Measurements from ENCODE around the gene EPHB1.
"Not testable (repeated sequence)": the region's sequence is repeated elsewhere in the genome, so short reads cannot be mapped to it uniquely, and the experiment has no call there.

Gene EPHB1

DNA sequence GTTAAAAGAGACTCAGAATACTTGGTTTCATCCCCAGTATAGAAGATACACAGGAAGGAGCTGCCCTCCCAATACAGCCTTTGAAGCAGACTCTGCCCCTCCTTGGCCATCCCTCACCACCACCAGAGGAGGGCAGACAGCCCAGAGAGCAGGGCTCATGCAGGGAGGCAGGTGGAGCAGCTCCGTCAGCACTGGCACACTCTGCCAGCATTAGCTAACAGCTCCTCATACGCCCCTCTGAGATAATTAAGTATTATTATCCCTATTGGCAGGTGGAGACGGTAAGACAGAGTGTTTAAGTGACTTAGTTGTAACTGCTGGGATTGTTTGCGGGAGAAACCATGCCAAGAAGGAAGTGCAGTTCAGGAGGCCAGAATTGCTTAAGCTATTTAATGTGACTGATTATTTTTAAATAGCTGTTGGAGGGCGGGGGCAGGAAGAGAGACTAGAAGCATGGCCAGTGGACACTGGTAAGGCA is 434.0 kb downstream of the EPHB1 start:
- DNase-seq: no peak

DNA sequence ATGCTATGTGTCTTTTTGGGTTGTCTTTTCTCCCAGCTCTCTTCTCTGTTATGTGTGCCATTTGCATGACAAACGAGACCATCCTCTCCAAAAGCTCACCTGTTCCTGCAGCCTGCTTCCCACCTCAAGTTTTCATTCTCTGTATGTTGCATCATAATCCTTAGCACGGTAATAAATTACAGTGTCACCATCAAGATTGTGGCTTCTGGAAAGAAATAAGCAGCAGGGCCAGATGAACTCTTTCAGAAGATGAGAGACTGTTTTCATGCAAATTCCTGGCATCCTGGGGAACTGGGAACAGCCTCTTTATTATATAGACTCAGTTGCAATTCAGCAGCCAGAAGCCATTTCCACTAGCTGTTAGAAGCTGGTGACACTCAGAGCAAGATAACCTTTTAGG is 436.7 kb downstream of the EPHB1 start:
- no peak for DNase-seq

DNA sequence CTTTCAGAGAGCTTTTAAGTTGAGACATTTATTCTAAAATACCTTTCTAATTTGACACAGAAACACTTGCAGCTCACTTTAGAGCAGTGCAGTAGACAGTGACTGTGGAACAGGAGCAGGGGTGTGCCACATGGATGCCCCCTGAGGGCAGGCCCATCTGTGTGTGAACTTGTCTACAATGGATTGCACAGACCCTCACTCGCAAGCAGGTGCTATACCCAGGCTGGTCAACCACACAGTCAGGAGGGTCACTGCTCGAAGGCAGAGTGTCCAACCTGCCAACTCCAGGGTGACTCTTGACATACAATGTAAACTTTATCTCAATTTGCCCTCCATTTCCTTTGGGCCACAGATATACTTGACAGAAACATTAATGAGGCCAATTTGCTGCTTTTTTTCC is 437.2 kb downstream of the EPHB1 start:
- DNase-seq: no peak

DNA sequence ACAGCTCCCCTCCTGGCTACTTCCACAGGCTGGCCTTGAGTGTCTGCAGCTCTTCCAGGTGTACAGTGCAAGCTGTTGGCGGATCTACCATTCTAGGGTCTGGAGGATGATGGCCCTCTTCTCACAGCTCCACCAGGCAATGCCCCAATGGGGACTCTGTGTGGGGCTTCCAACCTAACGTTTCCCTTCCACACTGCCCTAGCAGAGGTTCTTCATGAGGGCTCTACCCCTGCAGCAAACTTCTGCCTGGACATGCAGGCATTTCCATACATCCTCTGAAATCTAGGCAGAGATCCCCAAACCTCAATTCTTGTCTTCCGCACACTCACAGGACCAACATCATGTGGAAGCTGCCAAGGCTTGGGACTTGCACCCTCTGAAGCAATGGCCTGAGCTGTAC is 438.4 kb downstream of the EPHB1 start:
- not testable (repeated sequence) for DNase-seq

DNA sequence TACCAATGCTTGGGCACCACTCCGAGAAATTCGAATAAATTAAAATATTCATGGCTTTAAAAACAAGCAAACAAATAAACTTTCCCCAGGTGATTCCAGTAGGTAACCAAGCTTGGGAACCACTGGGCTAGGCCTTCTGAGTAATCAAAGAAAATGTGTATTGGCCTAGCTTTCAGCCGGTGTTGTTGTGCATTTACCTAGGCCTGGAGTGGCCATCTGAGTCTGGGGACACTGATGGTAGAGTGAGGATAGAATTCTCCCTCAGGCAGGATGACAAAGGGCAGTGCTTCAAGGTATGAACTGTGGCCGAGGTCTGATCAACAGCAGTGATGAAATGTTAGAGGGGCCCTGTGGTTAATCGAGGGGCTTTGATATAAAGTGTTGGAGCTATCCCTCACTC is 440.5 kb downstream of the EPHB1 start:
- DNase-seq: no peak

DNA sequence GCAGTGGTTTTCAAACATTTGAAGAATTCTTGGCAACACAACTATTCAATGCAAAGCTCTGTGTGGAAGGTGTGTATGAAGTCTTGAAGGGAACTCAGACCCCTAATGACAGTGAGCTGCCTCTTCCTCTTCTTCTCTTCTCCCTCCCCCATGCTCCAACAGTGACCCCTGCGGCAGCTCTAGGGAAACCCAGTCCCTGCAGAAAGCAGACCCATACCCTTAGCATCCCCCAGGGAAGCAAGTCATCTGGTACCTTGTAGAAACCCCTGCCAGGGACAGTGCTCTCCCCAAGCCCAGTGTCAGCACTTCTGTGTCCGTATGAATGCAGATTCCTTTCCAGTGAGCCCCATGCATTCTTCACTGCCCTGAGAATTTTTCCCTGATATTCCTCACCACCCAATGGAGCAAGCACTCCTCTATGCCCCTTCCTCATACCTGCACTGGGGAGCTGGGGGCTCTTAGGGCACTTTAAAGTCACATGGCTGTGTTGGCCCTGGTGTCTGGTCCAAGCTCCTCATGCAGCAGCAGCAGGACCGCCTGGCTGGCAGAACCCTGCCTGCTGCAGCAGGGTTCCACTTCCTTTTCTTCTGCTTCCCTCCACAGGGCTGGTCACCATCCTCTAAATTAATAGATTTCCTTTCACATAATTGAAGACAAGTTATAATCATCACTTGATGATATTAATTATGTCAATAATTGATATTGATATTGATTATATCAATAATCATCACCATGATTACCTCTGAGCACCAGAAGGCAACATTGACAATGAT is 442.5 kb downstream of the EPHB1 start:
- DNase-seq: no peak

DNA sequence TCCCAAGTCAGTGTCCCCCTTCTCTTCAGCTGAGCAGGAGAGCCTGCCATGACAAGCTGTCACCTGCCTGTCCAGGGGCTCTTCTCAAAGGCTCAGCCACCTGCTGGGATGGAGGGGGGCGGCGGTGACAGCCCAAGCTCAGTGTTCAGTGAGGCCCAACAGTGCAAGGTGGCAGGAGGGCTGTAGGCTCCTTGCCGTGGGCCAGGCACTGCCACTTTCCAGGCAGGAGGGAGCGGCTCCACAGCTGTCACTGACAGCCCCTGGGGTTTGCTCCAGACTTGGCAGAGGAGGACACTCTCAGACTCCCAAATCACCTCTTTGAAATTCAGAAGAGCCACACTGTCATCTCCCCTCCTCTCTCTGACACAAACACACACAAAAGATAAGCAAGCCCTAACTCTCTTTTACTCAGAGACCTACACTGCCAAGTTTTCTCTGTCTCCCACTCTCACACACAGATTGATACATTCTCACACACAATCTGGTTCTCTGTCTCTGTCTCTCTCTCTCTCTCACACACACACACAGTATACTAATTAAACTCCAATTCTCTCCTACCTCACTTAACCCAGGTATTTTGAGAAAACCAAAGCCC is 443.3 kb downstream of the EPHB1 start:
- no peak for DNase-seq

DNA sequence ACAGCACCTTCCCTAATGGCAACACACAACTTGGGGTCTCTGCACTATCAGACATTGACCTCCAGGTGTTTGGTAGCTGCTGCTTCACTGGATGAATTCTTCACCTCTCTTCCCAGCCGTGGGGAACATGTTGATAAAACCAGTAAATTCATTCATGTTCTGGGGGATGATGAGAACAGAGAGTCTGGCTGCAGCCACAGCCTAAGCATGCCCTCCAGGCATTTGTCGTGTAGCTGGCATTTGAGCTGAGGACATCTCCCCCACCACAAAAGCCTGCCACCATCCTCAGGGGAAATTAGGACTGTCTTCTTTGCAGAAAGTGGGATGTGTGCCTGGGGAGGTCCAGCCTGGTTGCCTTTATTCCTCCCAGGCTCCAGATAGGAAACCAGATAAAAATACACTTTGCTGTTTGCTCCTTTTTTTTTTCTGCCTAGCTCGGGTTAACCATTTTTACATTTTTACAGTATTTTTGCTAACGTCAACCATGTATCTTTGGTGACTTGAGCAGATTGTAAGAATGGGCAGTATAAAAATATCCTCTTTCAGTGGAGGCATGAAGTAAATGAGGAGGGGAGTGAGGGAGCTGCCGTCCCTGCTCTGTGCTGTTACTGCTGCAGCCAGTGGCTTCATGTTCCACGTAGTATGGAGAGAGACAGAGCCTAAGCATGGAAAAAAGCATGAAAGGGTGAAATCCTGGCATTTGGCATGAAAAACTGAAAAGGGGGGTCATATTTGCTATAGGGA is 444.0 kb downstream of the EPHB1 start:
- no peak for DNase-seq

DNA sequence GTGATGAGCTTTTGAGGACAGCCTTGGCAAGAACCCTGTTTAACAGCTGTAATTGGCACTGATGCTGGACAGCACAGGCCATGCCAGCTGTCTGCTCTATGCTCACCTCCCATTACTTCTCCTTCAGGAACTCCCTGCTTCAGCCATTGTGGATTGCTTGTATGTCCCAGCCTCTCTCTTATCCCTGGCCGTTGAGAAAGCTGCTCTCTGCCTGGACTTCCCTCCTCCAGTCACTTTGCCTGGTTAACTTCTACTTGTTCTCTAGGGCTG is 444.5 kb downstream of the EPHB1 start:
- no peak for DNase-seq

DNA sequence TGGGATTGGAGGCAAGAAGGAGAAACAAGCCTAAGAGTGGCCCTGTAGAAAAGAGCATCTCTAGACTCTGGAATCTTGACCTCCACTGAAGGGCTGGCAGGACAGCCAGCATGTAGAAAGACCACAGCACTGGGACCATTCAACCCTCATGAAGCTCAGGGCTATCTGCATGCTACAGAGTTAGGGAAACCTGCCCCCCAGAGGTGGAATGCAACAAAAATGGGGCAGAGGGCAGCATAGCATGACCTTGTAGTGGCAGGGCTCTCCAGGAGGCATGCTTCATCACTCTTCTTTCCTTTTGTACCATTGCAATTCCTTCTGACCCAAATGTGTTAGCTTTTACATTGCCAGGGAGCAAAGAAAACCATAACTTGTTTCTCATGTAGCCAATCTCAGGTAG is 445.4 kb downstream of the EPHB1 start:
- DNase-seq: no peak

DNA sequence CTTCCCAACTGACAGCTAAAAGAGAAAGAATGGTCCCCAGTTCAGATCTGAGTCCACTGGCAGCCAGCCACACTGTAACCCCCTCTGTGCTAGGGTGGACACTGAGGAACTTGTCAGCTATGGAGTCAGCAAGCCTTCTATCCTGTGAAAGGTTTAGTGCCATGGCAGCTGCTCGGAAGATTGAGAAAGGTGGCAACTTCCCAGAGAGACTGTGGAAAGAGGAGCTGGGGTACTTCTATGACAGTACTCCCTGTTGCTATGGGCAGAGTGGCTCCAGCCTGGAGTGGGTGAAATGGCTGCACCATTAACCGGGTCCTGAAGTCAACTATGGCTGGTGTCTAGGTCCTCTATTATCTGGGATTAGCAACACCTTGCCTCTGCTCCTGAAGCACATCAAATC is 447.2 kb downstream of the EPHB1 start:
- no peak for DNase-seq

DNA sequence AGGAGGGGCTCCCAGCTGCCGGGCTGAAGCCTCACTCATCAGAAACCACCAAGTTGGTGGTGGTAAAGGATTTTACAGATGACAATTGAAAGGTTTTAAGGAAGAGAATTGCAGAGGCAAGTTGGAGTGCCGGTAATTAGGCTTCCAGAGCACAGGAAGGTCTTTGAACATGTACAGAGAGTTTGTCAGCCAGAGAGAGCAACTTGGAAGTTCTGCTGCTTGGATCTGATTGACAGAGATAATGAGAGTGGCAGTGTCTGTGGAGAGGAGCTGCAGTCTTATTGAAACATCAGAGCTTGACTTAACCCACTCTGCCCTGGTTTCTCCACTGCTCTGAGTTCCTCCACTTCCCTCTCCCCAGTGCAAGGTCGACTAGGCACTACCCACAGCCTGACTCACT is 448.6 kb downstream of the EPHB1 start:
- DNase-seq: no peak

DNA sequence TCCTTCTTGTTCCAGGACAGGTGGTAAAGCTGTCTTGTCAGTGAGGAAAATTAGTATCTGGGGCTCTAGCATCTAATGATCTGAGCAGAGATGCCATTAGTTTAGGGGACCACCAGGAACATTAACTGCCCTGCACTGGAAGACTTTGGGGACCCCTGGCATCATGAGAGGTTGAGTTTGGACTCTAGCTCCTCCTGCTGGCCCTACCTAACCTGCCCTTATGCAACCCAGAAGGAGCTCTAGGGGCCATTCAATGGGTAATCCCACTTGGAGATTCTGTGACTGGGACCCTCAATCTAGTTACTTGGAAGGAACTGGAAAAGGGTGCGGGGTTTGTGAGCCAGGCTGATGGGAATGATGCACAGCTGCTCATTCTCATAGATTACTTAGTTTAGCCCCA is 451.0 kb downstream of the EPHB1 start:
- DNase-seq: no peak

DNA sequence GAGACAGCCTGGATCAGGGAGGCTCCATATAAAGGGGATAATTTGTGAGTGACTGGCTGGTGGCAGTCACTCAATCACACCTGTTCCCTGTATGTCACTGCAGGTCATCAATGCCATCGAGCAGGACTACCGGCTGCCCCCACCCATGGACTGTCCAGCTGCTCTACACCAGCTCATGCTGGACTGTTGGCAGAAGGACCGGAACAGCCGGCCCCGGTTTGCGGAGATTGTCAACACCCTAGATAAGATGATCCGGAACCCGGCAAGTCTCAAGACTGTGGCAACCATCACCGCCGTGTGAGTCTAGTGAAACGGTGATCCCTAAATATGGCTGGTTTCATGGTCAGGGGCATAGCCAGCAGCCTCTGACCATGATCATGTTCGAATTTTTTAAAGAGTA is 453.2 kb downstream of the EPHB1 start:
- no peak for DNase-seq

DNA sequence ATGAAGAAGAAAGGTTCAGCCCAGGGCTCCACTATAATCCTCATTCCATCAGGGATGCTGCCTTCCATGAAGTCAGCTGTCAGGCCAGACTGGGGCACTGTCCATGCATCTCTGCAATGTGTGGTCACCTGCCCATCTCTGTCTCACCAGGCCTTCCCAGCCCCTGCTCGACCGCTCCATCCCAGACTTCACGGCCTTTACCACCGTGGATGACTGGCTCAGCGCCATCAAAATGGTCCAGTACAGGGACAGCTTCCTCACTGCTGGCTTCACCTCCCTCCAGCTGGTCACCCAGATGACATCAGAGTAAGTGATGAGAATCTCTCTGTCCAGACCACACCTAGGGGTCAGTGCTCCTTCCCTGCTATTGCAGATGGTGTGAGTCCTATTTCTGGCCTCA is 454.1 kb downstream of the EPHB1 start:
- DNase-seq: no peak

DNA sequence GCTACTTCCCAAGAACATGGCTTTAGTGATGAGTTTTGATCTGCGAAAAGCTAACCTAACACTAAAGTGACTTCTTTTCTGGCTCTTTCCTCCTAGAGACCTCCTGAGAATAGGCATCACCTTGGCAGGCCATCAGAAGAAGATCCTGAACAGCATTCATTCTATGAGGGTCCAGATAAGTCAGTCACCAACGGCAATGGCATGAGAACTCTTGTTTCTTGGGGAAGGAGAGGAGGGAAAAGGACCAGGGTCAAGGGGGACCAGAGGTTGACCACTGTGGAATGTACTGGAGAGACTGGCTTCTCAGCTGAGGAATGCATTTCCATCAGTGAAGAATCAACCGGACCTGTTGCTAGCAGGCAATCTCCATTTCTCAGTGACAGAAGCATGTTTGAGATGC is 463.9 kb downstream of the EPHB1 start:
- no peak for DNase-seq

DNA sequence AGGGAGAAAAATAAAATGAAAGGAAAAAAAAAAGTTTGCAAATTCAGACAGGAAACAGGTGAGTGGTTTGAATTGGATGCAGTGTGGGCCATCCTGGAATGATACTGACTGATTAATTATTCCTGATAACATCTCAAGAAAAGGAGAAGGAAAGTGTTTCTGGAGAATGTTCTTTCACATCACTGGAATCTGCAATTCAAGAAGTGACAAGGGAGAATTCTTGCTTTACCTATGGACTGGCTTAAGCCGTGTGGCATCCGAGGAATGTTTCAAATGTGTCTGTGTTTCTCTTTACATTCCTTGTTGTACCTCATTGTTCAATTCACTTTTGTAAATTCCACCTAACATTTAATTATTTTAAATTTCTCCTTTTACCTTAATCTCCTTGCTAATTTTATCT is 465.0 kb downstream of the EPHB1 start:
- DNase-seq: no peak

DNA sequence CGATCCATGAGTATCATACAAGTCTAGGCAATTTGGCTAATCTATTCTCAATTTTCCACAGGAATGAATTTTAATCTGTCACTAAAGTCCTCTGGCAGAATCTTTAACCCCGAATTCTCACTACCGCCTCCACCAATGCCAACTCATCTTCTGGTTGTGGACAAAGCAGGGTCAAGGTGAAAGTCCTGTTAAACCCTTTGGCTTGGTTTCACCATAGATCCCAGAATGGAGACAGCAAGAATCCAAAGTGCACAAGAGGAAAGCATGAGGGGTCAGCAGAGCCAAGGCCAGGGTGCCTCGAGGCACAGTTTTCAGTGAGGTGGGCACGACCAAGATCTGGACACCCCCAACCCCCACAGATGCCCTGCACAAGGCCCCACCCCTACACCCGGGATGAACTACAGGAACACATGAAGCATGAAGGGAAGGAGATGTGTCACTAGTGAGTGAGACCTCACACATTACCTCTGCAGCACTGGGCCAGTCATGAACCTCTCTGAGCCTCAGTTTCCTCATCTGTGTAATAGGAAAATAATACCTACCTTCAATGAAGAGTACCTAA is 466.2 kb downstream of the EPHB1 start:
- DNase-seq: no peak

DNA sequence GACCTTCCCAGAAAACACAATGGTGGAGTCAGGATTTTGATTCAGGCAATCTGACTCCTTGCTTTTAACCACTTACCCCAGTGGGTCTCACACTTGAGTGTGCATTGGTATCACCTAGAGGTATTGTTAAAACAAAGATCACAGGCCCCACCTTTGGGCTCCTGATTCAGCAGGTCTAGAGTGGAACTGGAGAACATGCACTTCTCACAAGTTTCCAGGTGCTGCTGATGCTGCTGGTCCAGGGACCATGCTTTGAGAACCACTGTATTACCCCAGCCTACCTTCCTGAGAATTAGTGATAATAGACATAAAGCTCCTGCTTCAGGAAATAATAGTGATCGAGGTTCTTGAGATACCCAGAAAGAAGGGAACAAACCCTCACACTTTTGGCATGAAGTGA is 466.9 kb downstream of the EPHB1 start:
- no peak for DNase-seq

DNA sequence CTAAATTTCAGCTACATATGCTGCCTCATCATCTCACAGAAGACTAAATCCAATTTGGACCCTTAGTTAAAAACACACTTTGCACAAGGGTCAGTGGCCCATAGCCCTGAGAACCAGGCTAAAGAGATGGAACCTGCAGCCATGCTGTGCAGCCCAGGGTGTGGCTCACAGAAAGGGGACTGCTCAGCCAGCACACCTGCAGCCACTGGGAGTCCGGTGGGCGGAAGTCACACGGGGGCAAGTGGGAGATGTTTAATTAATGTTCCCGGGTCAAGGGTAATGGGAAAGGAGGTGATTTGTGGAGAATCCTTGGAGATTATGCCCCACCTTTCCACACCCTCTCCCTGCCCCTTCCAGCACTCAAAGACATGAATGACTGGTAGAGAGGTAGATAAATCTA is 467.4 kb downstream of the EPHB1 start:
- DNase-seq: no peak

DNA sequence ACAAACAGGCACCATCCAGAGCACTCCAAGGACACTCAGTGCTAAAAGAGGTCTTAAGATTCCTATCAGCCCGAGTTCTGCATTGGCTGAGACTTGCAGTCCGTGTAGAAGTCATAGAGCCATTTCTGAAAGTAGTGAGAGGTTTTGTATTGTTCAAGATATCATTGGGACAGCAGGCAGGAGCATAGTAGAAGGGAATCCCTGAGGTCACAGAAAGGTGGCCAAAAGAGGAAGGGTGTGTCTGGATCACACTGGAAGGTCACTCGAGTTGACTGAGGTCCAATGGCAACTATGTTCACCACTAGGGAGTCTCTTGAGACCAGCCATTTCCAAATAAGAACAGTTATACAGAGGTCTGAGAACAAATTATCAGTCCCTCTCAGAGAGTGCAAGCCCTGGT is 468.3 kb downstream of the EPHB1 start:
- no peak for DNase-seq

DNA sequence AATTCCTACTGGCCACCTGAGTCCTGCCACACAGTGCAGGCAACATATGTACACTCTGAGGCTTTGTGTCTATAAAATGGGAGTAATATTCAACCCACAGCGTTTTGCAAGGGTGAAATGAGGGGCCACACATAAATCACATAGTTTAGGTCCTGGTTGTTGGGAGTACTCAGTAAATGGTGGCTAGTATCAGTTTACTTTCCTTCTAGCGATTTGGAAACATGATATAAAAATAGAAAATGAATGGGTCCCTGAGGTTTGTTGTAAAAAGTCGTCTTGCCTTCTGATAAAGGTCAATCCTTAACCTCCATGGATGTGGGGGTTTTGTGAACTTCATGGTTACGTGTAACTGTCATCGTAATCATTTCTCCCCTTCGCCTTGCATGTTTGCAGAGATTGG is 472.4 kb downstream of the EPHB1 start:
- no peak for DNase-seq

DNA sequence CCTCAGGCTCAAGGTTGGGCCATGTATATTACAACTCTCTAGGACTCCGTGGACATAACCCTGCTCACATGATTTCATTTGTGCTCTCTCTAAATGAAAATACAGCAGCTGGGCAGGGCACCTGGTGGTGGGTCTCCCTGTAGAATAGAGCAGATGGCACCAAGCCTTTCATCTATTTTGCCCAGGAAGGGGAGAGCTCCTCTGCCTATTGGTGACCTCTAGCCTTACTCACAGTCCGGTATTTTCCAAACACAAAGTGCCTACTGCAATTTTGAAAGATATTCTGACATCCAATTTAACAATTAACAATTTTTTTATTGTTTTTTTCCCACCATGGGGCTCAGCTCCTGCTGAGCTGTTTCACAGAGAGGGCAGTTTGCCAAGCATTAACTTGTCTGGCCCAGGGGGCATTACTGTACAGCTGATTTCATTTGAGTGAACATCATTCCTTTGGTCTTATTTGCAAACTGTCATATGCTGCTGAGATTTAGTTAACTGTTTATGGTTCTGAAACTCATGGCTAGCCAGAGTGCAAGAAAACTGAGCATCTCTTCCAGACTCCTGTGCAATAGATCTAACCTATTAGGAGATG is 474.0 kb downstream of the EPHB1 start:
- DNase-seq: no peak

Data from activated CD4-positive, CD25-positive, alpha-beta regulatory T cell treated with anti-CD3 and anti-CD28 coated beads, Interleukin-2, amount 50 U/mL, for 72 hours (primary cell).